ENCODE data around the gene LITAF. TPM values are rescaled to one million over a fixed set of nuclear protein-coding genes. Genes with fewer than 3 reads are reported as not detected.

LITAF gene
- total RNA-seq, 2 donors from 2014 or later: 36.6 to 62.9 TPM

DNA sequence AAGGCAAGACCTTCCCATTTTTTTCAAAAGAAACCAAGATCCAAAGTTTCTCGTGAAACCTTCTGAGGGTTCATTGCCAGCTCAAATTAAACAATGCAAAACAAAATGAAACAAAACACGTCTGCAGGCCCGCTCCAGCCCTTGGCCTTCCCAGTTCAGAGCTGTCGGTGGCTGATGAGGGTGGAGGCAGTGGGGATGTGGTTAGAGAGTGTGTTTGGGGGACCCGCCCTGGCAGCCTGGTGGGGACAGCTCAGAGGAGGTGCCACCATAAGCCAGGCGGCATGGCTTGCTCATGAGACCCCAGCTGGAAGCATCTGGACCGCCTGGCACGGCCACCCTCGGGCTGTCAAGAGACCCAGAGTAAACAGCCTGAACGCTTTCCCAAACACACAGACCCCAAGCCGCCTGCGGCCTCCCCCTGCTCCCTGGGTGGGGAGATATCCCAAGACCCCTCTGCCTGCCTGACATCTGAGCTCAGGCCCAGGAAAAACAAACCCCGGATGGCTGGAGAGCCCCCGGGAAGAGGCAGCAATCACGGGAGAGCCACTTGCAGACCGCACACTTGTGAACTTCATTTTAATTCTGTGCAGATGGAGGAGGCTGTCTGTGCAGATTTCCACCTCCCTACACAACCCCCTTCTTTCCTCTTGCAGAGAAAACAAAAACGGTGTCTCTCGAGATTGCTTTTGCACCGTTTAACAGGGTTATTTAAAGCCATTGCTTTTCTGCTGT, 35.4 kb upstream of the LITAF start:
- no peaks in the 10 kb centered on the region for H3K36me3 Mint-ChIP-seq (ENCODE audit: low read depth)
- H3K4me1 ChIP-seq (ENCODE audit: control insufficient read depth, insufficient read depth, low read length): no peaks in the 10 kb centered on the region
- H3K9ac ChIP-seq (ENCODE audit: extremely low read depth, low read length, poor library complexity, severe bottlenecking): no peak overlapping the region
- WGBS, 2 experiments (ENCODE audit: insufficient coverage in 1 of 2, insufficient read length in 1 of 2): 79 to 84% methylated on average over 5 to 19 of the region's 19 CpGs
- no peaks in the 10 kb centered on the region for H3K27me3 Mint-ChIP-seq (ENCODE audit: insufficient read depth)
- peaks cover 3% of the 10 kb centered on the region for H3K9me3 Mint-ChIP-seq
- TF ChIP-seq, protein P1, sequence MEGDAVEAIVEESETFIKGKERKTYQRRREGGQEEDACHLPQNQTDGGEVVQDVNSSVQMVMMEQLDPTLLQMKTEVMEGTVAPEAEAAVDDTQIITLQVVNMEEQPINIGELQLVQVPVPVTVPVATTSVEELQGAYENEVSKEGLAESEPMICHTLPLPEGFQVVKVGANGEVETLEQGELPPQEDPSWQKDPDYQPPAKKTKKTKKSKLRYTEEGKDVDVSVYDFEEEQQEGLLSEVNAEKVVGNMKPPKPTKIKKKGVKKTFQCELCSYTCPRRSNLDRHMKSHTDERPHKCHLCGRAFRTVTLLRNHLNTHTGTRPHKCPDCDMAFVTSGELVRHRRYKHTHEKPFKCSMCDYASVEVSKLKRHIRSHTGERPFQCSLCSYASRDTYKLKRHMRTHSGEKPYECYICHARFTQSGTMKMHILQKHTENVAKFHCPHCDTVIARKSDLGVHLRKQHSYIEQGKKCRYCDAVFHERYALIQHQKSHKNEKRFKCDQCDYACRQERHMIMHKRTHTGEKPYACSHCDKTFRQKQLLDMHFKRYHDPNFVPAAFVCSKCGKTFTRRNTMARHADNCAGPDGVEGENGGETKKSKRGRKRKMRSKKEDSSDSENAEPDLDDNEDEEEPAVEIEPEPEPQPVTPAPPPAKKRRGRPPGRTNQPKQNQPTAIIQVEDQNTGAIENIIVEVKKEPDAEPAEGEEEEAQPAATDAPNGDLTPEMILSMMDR (conservative IDR thresholded peaks at IDR 0.05): no peak
- no peak for DNase-seq
- H3K4me3 ChIP-seq (ENCODE audit: low read length): no peak overlapping the region
- H3K9me3 ChIP-seq (ENCODE audit: control insufficient read depth, low read length): no peaks in the 10 kb centered on the region
- H3K27ac Mint-ChIP-seq: peak overlapping the region; percentile 1
- H3K27ac ChIP-seq (ENCODE audit: low read depth, low read length): no peak overlapping the region
- H3K36me3 ChIP-seq (ENCODE audit: control insufficient read depth, insufficient read depth, low read length): no peaks in the 10 kb centered on the region
- H3K4me1 Mint-ChIP-seq: peaks cover 5% of the 10 kb centered on the region
- no peaks in the 10 kb centered on the region for H3K27me3 ChIP-seq (ENCODE audit: control insufficient read depth, insufficient read depth, low read length, poor library complexity, severe bottlenecking)
- no peak overlapping the region for H3K4me3 Mint-ChIP-seq

DNA sequence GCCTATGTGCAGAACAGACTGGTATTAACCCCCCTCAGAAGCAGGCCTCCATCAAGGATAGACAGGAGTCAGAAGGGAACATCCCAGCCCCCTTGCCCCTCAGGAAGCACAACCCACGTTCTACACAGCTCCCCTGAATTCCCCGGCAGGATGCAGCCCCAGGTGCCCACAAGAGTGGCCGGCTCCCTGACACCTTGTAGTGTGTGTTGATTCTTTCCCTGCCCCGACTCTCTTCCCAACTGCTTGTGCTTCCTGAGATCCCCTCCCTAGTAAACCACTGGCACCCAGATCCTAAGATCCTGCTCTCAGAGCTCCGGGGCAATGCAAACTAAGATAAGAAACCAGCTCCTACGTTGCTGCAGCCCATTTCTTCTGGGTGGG, 34.8 kb upstream of the LITAF start:
- H3K27ac Mint-ChIP-seq: peak overlapping the region; percentile 1
- no peaks in the 10 kb centered on the region for H3K36me3 Mint-ChIP-seq (ENCODE audit: low read depth)
- H3K9me3 ChIP-seq (ENCODE audit: control insufficient read depth, low read length): no peaks in the 10 kb centered on the region
- H3K27ac ChIP-seq (ENCODE audit: low read depth, low read length): no peak overlapping the region
- no peak overlapping the region for H3K4me3 Mint-ChIP-seq
- peaks cover 3% of the 10 kb centered on the region for H3K9me3 Mint-ChIP-seq
- H3K27me3 ChIP-seq (ENCODE audit: control insufficient read depth, insufficient read depth, low read length, poor library complexity, severe bottlenecking): no peaks in the 10 kb centered on the region
- no peak for DNase-seq
- no peak overlapping the region for H3K4me3 ChIP-seq (ENCODE audit: low read length)
- 78 to 81% methylated on average over 2 to 6 of the region's 6 CpGs for WGBS, 2 experiments (ENCODE audit: insufficient coverage in 1 of 2, insufficient read length in 1 of 2)
- no peaks in the 10 kb centered on the region for H3K4me1 ChIP-seq (ENCODE audit: control insufficient read depth, insufficient read depth, low read length)
- H3K36me3 ChIP-seq (ENCODE audit: control insufficient read depth, insufficient read depth, low read length): no peaks in the 10 kb centered on the region
- no peak overlapping the region for H3K9ac ChIP-seq (ENCODE audit: extremely low read depth, low read length, poor library complexity, severe bottlenecking)
- no peaks in the 10 kb centered on the region for H3K27me3 Mint-ChIP-seq (ENCODE audit: insufficient read depth)
- TF ChIP-seq, protein P1 (conservative IDR thresholded peaks at IDR 0.05): no peak
- peaks cover 5% of the 10 kb centered on the region for H3K4me1 Mint-ChIP-seq

DNA sequence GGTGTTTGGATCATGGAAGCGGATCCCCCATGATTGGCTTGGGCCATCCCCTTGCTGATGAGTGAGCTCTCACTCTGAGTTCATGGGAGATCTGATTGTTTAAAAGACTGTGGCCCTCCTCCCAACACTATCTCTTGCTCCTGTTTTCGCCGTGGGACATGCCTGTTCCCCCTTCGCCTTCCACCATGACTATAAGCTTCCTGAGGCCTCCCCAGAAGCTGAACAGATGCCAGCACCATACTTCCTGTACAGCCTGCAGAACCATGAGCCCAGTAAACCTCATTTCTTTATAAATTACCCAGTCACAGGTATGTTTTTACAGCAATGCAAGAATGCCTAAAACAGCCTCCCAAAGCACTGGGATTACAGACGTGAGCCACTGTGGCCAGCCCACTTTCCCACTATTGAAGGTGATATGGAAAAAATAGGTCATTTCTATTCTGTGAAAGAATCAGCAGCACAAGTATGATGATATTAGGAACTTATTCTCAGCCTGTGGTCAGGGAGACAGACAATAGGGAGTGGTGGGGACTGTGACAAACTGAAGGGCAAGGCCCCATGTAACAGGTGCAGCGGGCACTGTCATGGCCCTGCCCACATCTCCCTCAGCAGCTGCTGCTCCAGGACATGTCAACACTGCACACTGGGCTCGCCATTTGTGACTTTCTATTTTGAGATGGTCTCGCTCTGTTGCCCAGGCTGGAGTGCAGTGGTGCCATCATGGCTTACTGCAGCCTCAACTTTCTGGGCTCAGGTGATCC, 33.7 kb upstream of the LITAF start:
- 93 to 100% methylated on average over 4 to 8 of the region's 8 CpGs for WGBS, 2 experiments (ENCODE audit: insufficient coverage in 1 of 2, insufficient read length in 1 of 2)
- Mint-ChIP-seq H3K4me3 (no peak overlapping the region), H3K27me3 (ENCODE audit: insufficient read depth) (no peaks in the 10 kb centered on the region), H3K36me3 (ENCODE audit: low read depth) (no peaks in the 10 kb centered on the region), H3K4me1 (peaks cover 5% of the 10 kb centered on the region), H3K27ac (no peak overlapping the region), H3K9me3 (peaks cover 3% of the 10 kb centered on the region)
- TF ChIP-seq, protein P1 (conservative IDR thresholded peaks at IDR 0.05): no peak
- no peaks in the 10 kb centered on the region for H3K4me1 ChIP-seq (ENCODE audit: control insufficient read depth, insufficient read depth, low read length)
- H3K9ac ChIP-seq (ENCODE audit: extremely low read depth, low read length, poor library complexity, severe bottlenecking): no peak overlapping the region
- no peak overlapping the region for H3K4me3 ChIP-seq (ENCODE audit: low read length)
- no peak overlapping the region for H3K27ac ChIP-seq (ENCODE audit: low read depth, low read length)
- DNase-seq: no peak
- H3K36me3 ChIP-seq (ENCODE audit: control insufficient read depth, insufficient read depth, low read length): no peaks in the 10 kb centered on the region
- H3K9me3 ChIP-seq (ENCODE audit: control insufficient read depth, low read length): no peaks in the 10 kb centered on the region
- no peaks in the 10 kb centered on the region for H3K27me3 ChIP-seq (ENCODE audit: control insufficient read depth, insufficient read depth, low read length, poor library complexity, severe bottlenecking)
